Endodermal cell (in vitro differentiated cells): ENCODE data around the gene ATG9B. TPM values are rescaled to one million over a fixed set of nuclear protein-coding genes. Genes with fewer than 3 reads are reported as not detected.

Experiments used
- DNase-seq: peaks from one replicate; pipeline ENCODE4 v3.0.0-alpha.2; 2017
- H3K27ac ChIP-seq: 2 replicates; pipeline ENCODE4 v1.5.1; 2013; ENCODE audit warnings: mild to moderate bottlenecking, low read depth, low read length, moderate library complexity
- H3K27me3 ChIP-seq: 2 replicates; pipeline ENCODE4 v1.6.1; 2013; ENCODE audit warnings: mild to moderate bottlenecking, low read length, moderate library complexity; ENCODE audit not compliant: insufficient read depth, control insufficient read depth, poor library complexity, severe bottlenecking
- H3K36me3 ChIP-seq: 2 replicates; pipeline ENCODE4 v1.7.0; 2013; ENCODE audit warnings: mild to moderate bottlenecking, low read length, moderate library complexity; ENCODE audit not compliant: control insufficient read depth, insufficient read depth
- H3K4me1 ChIP-seq: one replicate; pipeline ENCODE4 v1.7.0; 2013; ENCODE audit warnings: low read length; ENCODE audit not compliant: control insufficient read depth, insufficient read depth
- H3K4me3 ChIP-seq: 2 replicates; pipeline ENCODE4 v1.5.1; 2013; ENCODE audit warnings: mild to moderate bottlenecking, low read length, moderate library complexity
- H3K9ac ChIP-seq: 2 replicates; pipeline ENCODE4 v1.6.1; 2013; ENCODE audit warnings: mild to moderate bottlenecking, low read length, moderate library complexity; ENCODE audit not compliant: poor library complexity, severe bottlenecking; ENCODE audit errors: extremely low read depth
- H3K9me3 ChIP-seq: 2 replicates; pipeline ENCODE4 v1.6.1; 2013; ENCODE audit warnings: mild to moderate bottlenecking, low read length, moderate library complexity; ENCODE audit not compliant: control insufficient read depth
- H3K27ac Mint-ChIP-seq: 2 replicates; pipeline ENCODE4 v1.8.0; 2020; ENCODE audit warnings: mixed read lengths
- H3K27me3 Mint-ChIP-seq: 2 replicates; pipeline ENCODE4 v1.8.0; 2021; ENCODE audit warnings: mild to moderate bottlenecking, mixed read lengths; ENCODE audit not compliant: insufficient read depth
- H3K36me3 Mint-ChIP-seq: 2 replicates; pipeline ENCODE4 v1.8.0; 2020; ENCODE audit warnings: low read depth, mixed read lengths
- H3K4me1 Mint-ChIP-seq: 2 replicates; pipeline ENCODE4 v1.8.0; 2020; ENCODE audit warnings: mixed read lengths
- H3K4me3 Mint-ChIP-seq: 2 replicates; pipeline ENCODE4 v1.8.0; 2020; ENCODE audit warnings: mild to moderate bottlenecking, moderate library complexity, mixed read lengths
- H3K9me3 Mint-ChIP-seq: 2 replicates; pipeline ENCODE4 v1.8.0; 2020; ENCODE audit warnings: mild to moderate bottlenecking, mixed read lengths
- WGBS, 2 experiments: methylation state at CpG; one replicate each; pipeline versions ENCODE4 v1.1.5 to v1.1.7; 2013; ENCODE audit warnings: missing lambda C conversion rate in 2 of 2, mixed read lengths in 1 of 2; ENCODE audit not compliant: insufficient coverage in 1 of 2, insufficient read length in 1 of 2; 5-methylcytosine and 5-hydroxymethylcytosine counted together
- total RNA-seq, 2 donors: library from RNA; stranded (reverse); fragmentation: NEBNext Ultra II Directional in 1 of 2; extraction: Animal tissue kit (Norgen Biotek cat#: 25700) in 1 of 2; gene quantifications; 2 replicates in 1 of 2; 3 replicates in 1 of 2; pipeline ENCODE4 v1.2.1, GENCODE V29; 2021
- TF ChIP-seq, protein P1 (sequence below): fragments of 200-600 bp; sonication (generic); conservative IDR thresholded peaks from 2 replicates; pipeline ENCODE4 v1.5.0; 2021; ENCODE audit warnings: antibody characterized with exemption, mild to moderate bottlenecking

Gene ATG9B
- total RNA-seq, 2 donors from 2014 or later = 2.0 to 3.0 TPM

- H3K4me3 Mint-ChIP-seq = no peak overlapping the region
- peak overlapping the region; percentile 16 for H3K27ac Mint-ChIP-seq
- TF ChIP-seq, protein P1, sequence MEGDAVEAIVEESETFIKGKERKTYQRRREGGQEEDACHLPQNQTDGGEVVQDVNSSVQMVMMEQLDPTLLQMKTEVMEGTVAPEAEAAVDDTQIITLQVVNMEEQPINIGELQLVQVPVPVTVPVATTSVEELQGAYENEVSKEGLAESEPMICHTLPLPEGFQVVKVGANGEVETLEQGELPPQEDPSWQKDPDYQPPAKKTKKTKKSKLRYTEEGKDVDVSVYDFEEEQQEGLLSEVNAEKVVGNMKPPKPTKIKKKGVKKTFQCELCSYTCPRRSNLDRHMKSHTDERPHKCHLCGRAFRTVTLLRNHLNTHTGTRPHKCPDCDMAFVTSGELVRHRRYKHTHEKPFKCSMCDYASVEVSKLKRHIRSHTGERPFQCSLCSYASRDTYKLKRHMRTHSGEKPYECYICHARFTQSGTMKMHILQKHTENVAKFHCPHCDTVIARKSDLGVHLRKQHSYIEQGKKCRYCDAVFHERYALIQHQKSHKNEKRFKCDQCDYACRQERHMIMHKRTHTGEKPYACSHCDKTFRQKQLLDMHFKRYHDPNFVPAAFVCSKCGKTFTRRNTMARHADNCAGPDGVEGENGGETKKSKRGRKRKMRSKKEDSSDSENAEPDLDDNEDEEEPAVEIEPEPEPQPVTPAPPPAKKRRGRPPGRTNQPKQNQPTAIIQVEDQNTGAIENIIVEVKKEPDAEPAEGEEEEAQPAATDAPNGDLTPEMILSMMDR = no peak
- Histone ChIP-seq H3K27ac (no peak overlapping the region), H3K4me3 (no peak overlapping the region), H3K27me3 (no peaks in the 10 kb centered on the region), H3K9me3 (no peaks in the 10 kb centered on the region), H3K36me3 (peaks cover 6% of the 10 kb centered on the region), H3K9ac (no peak overlapping the region), H3K4me1 (peaks cover 6% of the 10 kb centered on the region)
- H3K27me3 Mint-ChIP-seq = no peaks in the 10 kb centered on the region
- DNase-seq = no peak
- peaks cover 3% of the 10 kb centered on the region for H3K4me1 Mint-ChIP-seq
- H3K36me3 Mint-ChIP-seq = peaks cover 13% of the 10 kb centered on the region
- no peaks in the 10 kb centered on the region for H3K9me3 Mint-ChIP-seq
- 87 to 90% methylated on average over 11 to 18 of the region's 18 CpGs for WGBS, 2 experiments
Observed at GRCh38 chr7:151039850-151040548, 15.7 kb upstream of the ATG9B start.

GRCh38 chr7:151038951-151039849 is 14.9 kb upstream of the ATG9B start:
- Histone ChIP-seq H3K9me3 (no peaks in the 10 kb centered on the region), H3K4me1 (peaks cover 6% of the 10 kb centered on the region), H3K4me3 (no peak overlapping the region), H3K27ac (no peak overlapping the region), H3K9ac (no peak overlapping the region), H3K36me3 (peaks cover 6% of the 10 kb centered on the region), H3K27me3 (no peaks in the 10 kb centered on the region)
- Mint-ChIP-seq H3K27ac (peak overlapping the region; percentile 16), H3K4me1 (peaks cover 3% of the 10 kb centered on the region), H3K4me3 (no peak overlapping the region), H3K27me3 (no peaks in the 10 kb centered on the region), H3K36me3 (peaks cover 13% of the 10 kb centered on the region), H3K9me3 (no peaks in the 10 kb centered on the region)
- TF ChIP-seq, protein P1 = no peak
- DNase-seq = peak; percentile 66
- WGBS, 2 experiments = 73% methylated on average over 6 to 11 of the region's 12 CpGs

DNA sequence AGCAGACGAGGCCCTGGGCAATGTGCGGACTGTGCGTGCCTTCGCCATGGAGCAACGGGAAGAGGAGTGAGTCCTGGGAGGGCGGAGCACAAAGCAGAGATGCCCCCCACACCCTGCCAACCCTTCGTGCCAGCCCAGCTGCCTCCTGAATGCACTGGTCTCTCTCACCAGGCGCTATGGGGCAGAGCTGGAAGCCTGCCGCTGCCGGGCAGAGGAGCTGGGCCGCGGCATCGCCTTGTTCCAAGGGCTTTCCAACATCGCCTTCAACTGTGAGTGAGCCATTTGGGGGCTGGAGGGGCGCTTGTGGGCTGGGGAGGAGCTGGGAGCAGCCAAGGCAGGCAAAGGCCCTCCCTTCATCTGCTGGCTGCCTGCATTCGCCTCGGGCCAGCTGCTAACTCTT is 11.6 kb upstream of the ATG9B start:
- Mint-ChIP-seq H3K9me3 (no peaks in the 10 kb centered on the region), H3K27me3 (no peaks in the 10 kb centered on the region), H3K36me3 (peaks cover 8% of the 10 kb centered on the region), H3K4me1 (peaks cover 3% of the 10 kb centered on the region), H3K27ac (no peak overlapping the region), H3K4me3 (no peak overlapping the region)
- no peaks in the 10 kb centered on the region for H3K9me3 ChIP-seq
- H3K4me3 ChIP-seq = no peak overlapping the region
- H3K27ac ChIP-seq = no peak overlapping the region
- no peaks in the 10 kb centered on the region for H3K27me3 ChIP-seq
- H3K4me1 ChIP-seq = peaks cover 6% of the 10 kb centered on the region
- 94 to 100% methylated on average over 8 to 17 of the region's 17 CpGs for WGBS, 2 experiments
- DNase-seq = no peak
- TF ChIP-seq, protein P1 = no peak
- H3K36me3 ChIP-seq = peaks cover 10% of the 10 kb centered on the region
- H3K9ac ChIP-seq = no peak overlapping the region
